Muscle of leg (tissue), 11 donors: ENCODE measurements around the gene RBPJ. TPM values are rescaled to one million over a fixed set of nuclear protein-coding genes. Genes with fewer than 3 reads are reported as not detected.
A peak's percentile ranks its signal among the peaks of the same experiment; 100 is the strongest.

Source experiments
- DNase-seq: peaks from one replicate; pipeline ENCODE4 v3.0.0; 2013
- H3K27ac ChIP-seq: one replicate; pipeline ENCODE4 v1.5.1; 2013; ENCODE audit warnings: mild to moderate bottlenecking, low read length, control low read depth
- H3K27me3 ChIP-seq: one replicate; pipeline ENCODE4 v1.6.1; 2013; ENCODE audit warnings: low read length; ENCODE audit not compliant: control insufficient read depth, insufficient read depth
- H3K36me3 ChIP-seq: one replicate; pipeline ENCODE4 v1.6.1; 2013; ENCODE audit warnings: low read length; ENCODE audit not compliant: control insufficient read depth, insufficient read depth
- H3K4me1 ChIP-seq: one replicate; pipeline ENCODE4 v1.6.1; 2013; ENCODE audit warnings: low read length; ENCODE audit not compliant: control insufficient read depth, insufficient read depth
- H3K4me3 ChIP-seq: one replicate; pipeline ENCODE4 v1.5.1; 2013; ENCODE audit warnings: low read length, control low read depth
- H3K9me3 ChIP-seq: replicated peaks from 2 replicates; pipeline ENCODE4 v1.6.1; 2013; ENCODE audit warnings: low read depth, low read length; ENCODE audit not compliant: control insufficient read depth
- WGBS: methylation state at CpG from one replicate; pipeline ENCODE4 v1.1.5; 2013; ENCODE audit warnings: missing lambda C conversion rate; ENCODE audit not compliant: insufficient coverage; 5-methylcytosine and 5-hydroxymethylcytosine counted together
- polyA plus RNA-seq, 8 donors: library from polyadenylated mRNA; unstranded; fragments of 120-200 nt; gene quantifications; one replicate each; pipeline versions ENCODE4 v1.2.1 to v1.2.3, GENCODE V29; 2013; ENCODE audit warnings: inconsistent platforms in 1 of 8, low replicate concordance in 1 of 8; ENCODE audit not compliant: insufficient read length in 8 of 8, insufficient read depth in 1 of 8
- total RNA-seq: library from RNA; stranded (reverse); fragments of 120-200 nt; gene quantifications from one replicate; pipeline ENCODE4 v1.2.4, GENCODE V29; 2013

RBPJ gene
- total and polyA plus RNA-seq, 9 donors, result 58.8 to 85.9 (median 69.6) TPM

DNA sequence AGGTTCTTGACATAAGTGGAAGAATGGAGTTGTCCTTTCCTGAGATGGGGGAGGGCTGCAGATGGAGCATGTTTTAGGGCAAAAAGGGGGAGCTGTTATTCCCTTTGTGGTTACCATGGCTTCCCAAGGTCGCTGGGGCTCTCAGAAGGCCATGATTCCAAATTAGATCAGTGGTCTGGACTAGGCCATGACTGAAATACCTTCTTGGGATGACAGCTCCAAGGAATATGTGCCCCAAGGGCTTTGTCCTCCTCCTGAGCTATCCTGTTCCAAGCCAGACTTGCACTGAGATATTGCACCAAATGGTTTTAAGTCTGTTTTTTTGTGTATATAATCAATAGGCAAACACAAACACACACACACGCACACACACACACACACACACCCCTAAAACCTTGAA lies 3.0 kb upstream of the RBPJ start:
- DNase-seq, result no peak

DNA sequence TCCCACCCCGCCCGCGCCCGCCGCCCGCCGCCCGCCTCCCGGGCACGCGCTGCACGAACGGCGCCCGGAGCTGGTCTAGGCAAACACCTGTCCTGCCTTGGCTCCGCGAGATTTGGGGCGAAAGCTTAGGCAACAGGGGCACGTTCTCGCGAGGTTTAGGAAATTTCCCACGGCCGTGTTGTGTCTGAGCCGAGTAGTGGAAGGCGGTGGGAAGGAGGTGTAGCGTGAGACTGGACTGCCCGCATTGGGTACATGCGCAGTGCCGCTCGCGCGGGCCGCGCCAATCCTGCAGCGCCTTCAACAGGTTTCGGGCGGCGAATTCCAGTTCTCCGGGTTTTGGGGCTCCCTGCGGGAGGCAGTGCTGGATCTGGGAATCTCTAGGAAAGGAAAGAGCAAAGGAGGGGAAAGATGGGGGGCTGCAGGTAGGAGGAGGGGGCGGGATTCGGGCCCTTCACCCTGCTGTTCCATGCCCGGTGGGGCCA lies 1.3 kb upstream of the RBPJ start:
- no peaks in the 10 kb centered on the region for H3K36me3 ChIP-seq
- H3K9me3 ChIP-seq, result peaks cover 3% of the 10 kb centered on the region
- peak overlapping the region; percentile 72 for H3K4me3 ChIP-seq
- WGBS, result 1% methylated on average over 35 of the region's 43 CpGs
- H3K27me3 ChIP-seq, result no peaks in the 10 kb centered on the region
- peaks cover 11% of the 10 kb centered on the region for H3K4me1 ChIP-seq
- peak overlapping the region; percentile 98 for H3K27ac ChIP-seq
- peak; percentile 99 for DNase-seq

More for the DNA sequence above, 3.0 kb upstream of the RBPJ start:
- Histone ChIP-seq H3K27ac (no peak overlapping the region), H3K27me3 (no peaks in the 10 kb centered on the region), H3K4me1 (peaks cover 7% of the 10 kb centered on the region), H3K4me3 (no peak overlapping the region), H3K36me3 (no peaks in the 10 kb centered on the region), H3K9me3 (peaks cover 7% of the 10 kb centered on the region)
- 100% methylated on average over 1 of the region's 2 CpGs for WGBS

DNA sequence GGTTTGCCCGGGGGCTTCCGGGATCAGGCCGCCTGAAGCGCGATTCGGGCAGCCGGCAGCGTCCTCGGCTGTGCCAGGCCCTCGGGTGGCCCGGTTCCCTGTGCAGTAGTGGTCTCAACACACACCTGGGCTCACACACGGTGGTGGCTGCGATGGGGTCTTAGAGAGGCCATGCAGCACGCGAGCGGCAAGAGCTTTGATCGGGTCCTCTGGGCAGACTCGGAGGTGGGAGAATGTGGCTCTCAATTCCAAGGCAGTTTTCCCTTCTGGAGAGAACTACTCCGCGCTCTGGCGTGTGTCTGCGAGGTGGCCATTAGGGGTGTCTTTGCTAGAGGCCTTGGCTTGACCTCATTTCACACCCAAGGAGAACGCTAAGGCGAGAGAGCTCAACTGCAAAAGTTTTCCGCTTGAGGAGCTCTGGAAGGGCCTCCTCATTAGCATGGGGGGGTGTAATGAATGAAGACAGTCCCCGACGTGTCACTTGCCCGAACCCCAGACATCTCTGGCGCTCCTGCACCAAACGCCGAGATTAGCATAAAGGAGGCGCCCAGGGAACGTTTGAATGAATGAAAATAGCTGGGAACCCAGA lies 771 bp upstream of the RBPJ start:
- Histone ChIP-seq H3K36me3 (no peaks in the 10 kb centered on the region), H3K9me3 (peaks cover 3% of the 10 kb centered on the region), H3K4me3 (peak overlapping the region; percentile 72), H3K4me1 (peaks cover 12% of the 10 kb centered on the region), H3K27ac (peak overlapping the region; percentile 98), H3K27me3 (no peaks in the 10 kb centered on the region)
- no peak for DNase-seq
- WGBS, result 0% methylated on average over 18 of the region's 33 CpGs

DNA sequence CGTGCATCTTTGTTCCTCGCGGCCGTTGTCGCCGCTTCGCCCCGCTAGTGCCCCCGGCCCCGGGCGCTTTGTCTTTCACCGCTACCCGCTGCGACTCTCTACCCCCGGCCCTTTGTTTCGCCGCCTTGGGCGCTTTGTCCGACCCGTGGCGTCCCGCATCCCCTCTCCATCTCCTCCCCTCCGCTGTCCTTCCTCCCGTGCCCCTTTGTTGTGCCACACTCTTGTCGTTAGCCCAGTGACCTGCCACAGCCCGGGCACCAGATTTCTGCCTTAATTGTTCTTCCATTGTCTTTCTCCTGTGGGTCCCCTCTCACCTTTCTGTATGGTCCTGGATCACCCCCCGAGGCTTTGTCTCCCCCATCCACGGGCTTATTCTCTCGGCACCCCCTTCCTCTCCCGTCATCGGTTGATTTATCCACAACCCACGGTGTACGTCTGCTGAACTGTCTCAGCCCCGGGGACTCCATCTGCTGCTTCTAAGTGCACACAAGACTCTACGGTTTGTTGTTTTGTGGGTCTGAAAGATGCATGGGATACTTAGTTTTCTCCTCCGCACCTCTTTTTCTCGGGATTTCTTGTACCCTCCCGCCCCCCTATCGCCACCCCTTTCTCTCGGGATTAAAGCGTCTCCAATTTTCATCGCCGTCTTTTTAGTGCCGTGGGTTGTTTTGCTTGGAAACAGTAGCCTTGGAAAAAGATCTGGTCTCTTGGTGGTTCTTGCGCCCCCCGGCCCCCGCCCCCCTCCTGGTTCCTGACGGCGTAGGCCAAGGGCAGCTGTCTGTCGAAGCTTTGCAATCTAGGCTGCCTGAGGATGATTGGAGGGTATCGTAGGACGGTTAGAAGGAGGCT lies 783 bp downstream of the RBPJ start:
- DNase-seq, result peak; percentile 77
- Histone ChIP-seq H3K27ac (peak overlapping the region; percentile 97), H3K36me3 (no peaks in the 10 kb centered on the region), H3K4me3 (peak overlapping the region; percentile 69), H3K27me3 (no peaks in the 10 kb centered on the region), H3K9me3 (no peaks in the 10 kb centered on the region), H3K4me1 (peaks cover 12% of the 10 kb centered on the region)
- 0% methylated on average over 35 of the region's 52 CpGs for WGBS

DNA sequence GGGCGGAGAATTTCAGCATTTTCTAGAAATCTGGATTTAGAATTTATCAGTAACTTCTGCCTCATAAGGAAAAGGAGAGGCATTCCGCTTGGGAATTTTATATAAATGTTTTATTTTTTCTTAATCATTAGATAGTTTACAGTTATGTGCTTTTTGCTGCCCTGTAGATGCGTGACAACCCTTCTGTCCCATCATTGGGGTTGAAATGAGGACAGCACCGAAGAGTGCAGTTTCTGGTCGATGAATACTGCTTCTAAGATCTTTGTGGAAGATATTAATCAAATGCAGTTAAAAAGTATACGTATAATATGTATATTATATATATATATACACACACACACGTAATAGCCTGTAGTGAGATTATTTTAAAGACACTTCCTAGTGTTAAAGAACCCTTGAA lies 1.5 kb downstream of the RBPJ start:
- Histone ChIP-seq H3K27ac (peak overlapping the region; percentile 97), H3K36me3 (no peaks in the 10 kb centered on the region), H3K27me3 (no peaks in the 10 kb centered on the region), H3K4me1 (peaks cover 12% of the 10 kb centered on the region), H3K9me3 (no peaks in the 10 kb centered on the region), H3K4me3 (peak overlapping the region; percentile 69)
- peak; percentile 56 for DNase-seq
- no CpG with 5 or more reads among the region's 7 CpGs for WGBS

DNA sequence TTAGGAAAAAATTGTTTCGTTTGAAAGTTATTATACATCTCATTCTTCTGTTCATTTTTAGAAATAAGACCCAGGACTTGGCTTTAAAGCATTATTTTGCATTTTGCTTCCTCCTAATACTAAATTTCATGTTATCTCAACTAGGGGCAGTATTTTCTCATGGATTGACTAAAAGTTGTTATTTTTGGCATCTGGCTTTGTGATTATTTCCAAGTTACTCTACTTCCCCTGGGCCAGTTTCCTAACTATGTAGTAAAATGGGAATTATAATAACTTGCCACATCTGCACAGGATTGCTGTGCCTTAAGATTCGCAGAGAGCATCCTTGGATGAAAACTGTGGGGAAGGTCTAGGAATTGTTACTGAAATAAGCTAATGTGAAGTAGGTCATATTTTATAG lies 3.0 kb downstream of the RBPJ start:
- Histone ChIP-seq H3K4me1 (peaks cover 10% of the 10 kb centered on the region), H3K36me3 (peaks cover 2% of the 10 kb centered on the region), H3K27me3 (no peaks in the 10 kb centered on the region), H3K4me3 (no peak overlapping the region), H3K27ac (peak overlapping the region; percentile 97), H3K9me3 (no peaks in the 10 kb centered on the region)
- peak; percentile 92 for DNase-seq
- WGBS, result 10% methylated on average over 1 of the region's 2 CpGs

DNA sequence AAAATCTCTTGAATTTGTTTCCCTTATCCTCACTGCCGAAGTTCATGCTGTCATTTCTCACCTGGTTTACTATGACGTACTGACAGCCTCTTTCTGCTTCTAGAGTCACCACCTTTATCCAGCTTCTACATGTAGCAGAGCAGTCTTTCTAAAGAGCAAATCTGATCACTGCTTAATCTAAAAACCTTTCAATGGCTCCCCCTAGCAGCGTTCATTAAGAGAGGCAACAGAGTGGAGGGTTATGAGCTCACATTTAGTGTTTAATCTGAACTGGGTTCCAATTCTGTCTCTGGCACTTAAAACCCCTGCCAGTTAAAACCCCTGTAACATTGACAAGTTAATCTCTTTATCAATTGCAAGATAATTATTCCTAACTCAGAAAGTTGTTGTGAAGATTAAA lies 4.4 kb downstream of the RBPJ start:
- H3K36me3 ChIP-seq, result peaks cover 3% of the 10 kb centered on the region
- DNase-seq, result peak; percentile 73
- no peaks in the 10 kb centered on the region for H3K27me3 ChIP-seq
- no peak overlapping the region for H3K4me3 ChIP-seq
- WGBS, result 29% methylated on average over 1 of the region's 3 CpGs
- peaks cover 4% of the 10 kb centered on the region for H3K4me1 ChIP-seq
- H3K9me3 ChIP-seq, result no peaks in the 10 kb centered on the region
- H3K27ac ChIP-seq, result no peak overlapping the region

DNA sequence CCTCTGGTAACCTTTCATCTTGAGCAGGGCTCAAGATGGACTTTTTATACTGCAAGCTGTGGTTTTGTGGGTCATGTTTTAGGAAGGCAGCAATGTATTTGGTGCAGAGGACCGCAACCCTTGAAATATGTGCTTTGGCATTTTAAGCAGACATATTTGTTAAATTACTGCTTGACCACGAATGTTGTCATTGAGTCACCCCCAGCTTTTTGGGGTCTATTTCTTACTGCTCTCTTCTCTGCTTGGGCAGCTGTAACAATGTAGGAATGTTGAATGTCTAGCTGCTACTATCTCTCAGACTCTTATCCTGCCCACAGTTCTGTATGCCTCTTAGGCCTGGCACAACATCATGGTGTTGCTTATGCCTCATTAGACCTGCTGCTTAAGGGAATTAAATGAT lies 6.0 kb downstream of the RBPJ start:
- Histone ChIP-seq H3K4me1 (peaks cover 10% of the 10 kb centered on the region), H3K4me3 (no peak overlapping the region), H3K27me3 (no peaks in the 10 kb centered on the region), H3K27ac (no peak overlapping the region), H3K9me3 (no peaks in the 10 kb centered on the region), H3K36me3 (peaks cover 3% of the 10 kb centered on the region)
- WGBS, result 100% methylated on average over 1 of the region's 2 CpGs
- no peak for DNase-seq

DNA sequence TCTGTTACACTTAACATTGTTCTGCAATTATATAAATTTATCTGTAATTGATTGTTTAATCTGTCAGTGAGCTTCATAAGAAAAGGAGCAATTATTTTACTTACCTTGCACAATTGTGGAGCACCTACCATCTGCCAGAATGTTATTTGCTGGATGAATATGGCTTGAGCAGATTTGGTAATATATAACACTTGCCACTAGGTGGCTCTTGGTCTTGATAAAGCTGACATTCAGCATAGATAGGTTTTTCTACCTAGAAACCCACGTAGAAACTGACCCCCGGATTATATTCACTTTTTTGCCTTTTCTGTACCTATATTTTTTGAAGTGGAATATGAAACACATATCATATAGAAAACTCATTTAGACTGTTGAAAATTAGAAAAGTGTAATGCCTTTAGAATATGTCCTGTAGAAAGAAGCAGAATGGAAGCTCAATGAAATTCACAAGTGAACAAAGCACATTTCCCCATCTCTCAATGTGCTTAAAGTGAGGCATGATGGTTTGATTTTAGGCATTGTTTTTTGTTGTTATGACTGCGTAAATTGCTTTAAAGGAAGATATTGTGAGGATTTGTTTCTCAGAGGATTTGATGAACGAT lies 9.5 kb downstream of the RBPJ start:
- no peaks in the 10 kb centered on the region for H3K27me3 ChIP-seq
- no peak overlapping the region for H3K27ac ChIP-seq
- DNase-seq, result peak; percentile 68

DNA sequence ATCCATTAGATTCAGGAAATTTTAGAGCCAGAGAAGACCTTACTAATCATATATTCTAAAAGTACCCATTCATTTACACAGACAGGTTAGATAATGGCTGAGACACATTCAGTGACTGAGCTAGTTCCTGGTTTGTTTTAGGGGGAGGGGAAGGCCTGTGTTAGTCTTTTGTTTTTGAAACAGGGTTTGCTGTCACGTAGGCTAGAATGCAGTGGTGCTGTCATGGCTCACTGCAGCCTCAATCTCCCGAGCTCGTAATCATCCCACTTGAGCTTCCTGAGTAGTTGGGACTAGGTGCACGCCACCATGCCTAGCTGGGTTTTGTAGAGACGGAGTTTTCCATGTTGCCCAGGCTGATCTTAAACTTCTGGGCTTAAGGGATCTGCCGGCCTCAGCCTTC lies 10.1 kb downstream of the RBPJ start:
- peaks cover 3% of the 10 kb centered on the region for H3K36me3 ChIP-seq
- DNase-seq, result no peak
- WGBS, result 61% methylated on average over 4 of the region's 6 CpGs
- no peak overlapping the region for H3K27ac ChIP-seq
- no peaks in the 10 kb centered on the region for H3K27me3 ChIP-seq
- H3K9me3 ChIP-seq, result no peaks in the 10 kb centered on the region
- peaks cover 5% of the 10 kb centered on the region for H3K4me1 ChIP-seq
- no peak overlapping the region for H3K4me3 ChIP-seq

More for the DNA sequence above, 9.5 kb downstream of the RBPJ start:
- Histone ChIP-seq H3K4me3 (no peak overlapping the region), H3K4me1 (peaks cover 5% of the 10 kb centered on the region), H3K36me3 (peaks cover 3% of the 10 kb centered on the region), H3K9me3 (no peaks in the 10 kb centered on the region)
- WGBS, result no CpG with 5 or more reads among the region's 4 CpGs
